RWPE1 (cell line): ENCODE measurements around the gene AGO3.

Experiments used
- CTCF ChIA-PET: fragments of 350-600 bp; sonication (Branson Sonifier 250); formaldehyde crosslinking; extraction: SDS; loops from one replicate; lab custom pipeline; 2021; lab: Yijun Ruan, JAX
- POLR2A ChIA-PET: fragments of 400-600 bp; formaldehyde crosslinking; extraction: SDS; loops from one replicate; lab custom pipeline; 2020; ENCODE audit warnings: antibody characterized with exemption; ENCODE audit not compliant: low non-redundant PET; lab: Yijun Ruan, JAX
- DNase-seq: peaks from one replicate; pipeline ENCODE4 v3.0.0; 2012; ENCODE audit warnings: low spot score
- H3K27ac ChIP-seq: fragments of 450-650 bp; 2 replicates; pipeline ENCODE4 v1.5.1; 2017
- TF ChIP-seq, protein P1 (sequence below): fragments of 450-650 bp; conservative IDR thresholded peaks from 2 replicates; pipeline ENCODE4 v1.5.1; 2017; ENCODE audit warnings: low read depth, mild to moderate bottlenecking

Gene AGO3

DNA sequence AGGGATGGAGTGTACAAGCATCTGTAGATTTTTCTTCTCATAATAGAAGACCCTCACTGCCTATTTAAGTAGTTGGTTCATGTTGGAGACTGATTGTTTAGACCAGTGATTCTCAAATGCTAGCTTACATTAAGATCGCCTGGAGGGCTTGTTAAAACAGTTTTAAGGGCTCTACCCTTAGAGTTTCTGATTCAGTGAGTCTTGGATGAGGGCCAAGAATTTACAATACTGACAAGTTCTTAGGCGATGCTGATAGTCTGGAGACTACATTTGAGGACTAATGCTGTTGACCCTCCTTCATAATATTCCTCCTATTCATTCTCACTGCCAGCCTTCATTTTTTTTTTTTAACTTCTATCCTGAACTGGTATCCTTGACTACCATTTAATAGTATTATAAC lies 15.2 kb upstream of the AGO3 start:
- ChIA-PET CTCF (interaction anchor here (0.6 kb wide), 2 partner anchors 9 to 774 kb away, joined by 3 read pairs; no protein-coding TSS in a partner anchor), POLR2A (no interaction called here)
- TF ChIP-seq, protein P1, sequence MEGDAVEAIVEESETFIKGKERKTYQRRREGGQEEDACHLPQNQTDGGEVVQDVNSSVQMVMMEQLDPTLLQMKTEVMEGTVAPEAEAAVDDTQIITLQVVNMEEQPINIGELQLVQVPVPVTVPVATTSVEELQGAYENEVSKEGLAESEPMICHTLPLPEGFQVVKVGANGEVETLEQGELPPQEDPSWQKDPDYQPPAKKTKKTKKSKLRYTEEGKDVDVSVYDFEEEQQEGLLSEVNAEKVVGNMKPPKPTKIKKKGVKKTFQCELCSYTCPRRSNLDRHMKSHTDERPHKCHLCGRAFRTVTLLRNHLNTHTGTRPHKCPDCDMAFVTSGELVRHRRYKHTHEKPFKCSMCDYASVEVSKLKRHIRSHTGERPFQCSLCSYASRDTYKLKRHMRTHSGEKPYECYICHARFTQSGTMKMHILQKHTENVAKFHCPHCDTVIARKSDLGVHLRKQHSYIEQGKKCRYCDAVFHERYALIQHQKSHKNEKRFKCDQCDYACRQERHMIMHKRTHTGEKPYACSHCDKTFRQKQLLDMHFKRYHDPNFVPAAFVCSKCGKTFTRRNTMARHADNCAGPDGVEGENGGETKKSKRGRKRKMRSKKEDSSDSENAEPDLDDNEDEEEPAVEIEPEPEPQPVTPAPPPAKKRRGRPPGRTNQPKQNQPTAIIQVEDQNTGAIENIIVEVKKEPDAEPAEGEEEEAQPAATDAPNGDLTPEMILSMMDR: no peak
- H3K27ac ChIP-seq: no peak overlapping the region
- DNase-seq: no peak

DNA sequence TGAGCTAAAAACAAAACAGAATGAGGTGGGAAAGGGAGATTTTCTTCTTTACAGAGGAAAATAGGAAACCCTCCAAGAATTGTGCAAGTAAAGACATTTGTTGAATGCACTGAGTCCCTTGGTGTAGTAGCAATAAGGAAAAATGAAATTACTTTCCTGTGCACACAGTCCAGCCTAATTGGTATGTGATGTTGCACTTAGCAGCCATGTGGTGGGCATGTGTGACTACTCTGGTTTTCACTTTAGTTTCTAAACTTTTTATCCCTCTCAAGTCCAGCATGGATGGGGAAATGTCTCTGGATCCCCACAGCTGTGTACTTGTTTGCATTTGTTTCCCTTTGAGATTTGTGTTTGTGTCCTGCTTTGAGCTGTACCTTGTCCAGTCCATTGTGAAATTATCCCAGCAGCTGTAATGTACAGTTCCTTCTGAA lies 7.1 kb upstream of the AGO3 start:
- TF ChIP-seq, protein P1: no peak
- no peak overlapping the region for H3K27ac ChIP-seq
- DNase-seq: no peak
- POLR2A ChIA-PET: no interaction called here
- CTCF ChIA-PET: no interaction called here

DNA sequence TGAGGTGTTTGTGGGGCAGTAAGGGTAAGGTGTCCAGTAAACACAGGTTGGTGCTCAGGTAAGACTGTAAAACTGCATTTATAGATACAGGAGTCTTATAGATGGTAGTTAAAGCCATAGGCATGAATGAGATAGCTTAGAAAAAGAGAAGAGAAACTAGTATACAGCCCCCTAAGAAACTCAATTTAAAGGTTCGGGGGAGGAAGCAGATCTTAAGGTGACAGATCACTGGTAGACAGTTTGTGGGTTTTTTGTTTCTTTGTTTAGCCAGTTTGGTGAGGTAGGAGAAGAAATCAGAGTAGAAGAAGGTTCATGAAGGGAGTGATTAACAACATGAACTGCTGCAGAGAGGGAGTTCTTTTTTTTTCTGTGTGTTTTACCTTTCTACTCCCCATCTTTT lies 6.1 kb upstream of the AGO3 start:
- ChIA-PET POLR2A (no interaction called here), CTCF (interaction anchor here (0.5 kb wide), 1 partner anchor 12 kb away, joined by 4 read pairs; no protein-coding TSS in a partner anchor)
- no peak for DNase-seq
- H3K27ac ChIP-seq: no peak overlapping the region
- TF ChIP-seq, protein P1: no peak

DNA sequence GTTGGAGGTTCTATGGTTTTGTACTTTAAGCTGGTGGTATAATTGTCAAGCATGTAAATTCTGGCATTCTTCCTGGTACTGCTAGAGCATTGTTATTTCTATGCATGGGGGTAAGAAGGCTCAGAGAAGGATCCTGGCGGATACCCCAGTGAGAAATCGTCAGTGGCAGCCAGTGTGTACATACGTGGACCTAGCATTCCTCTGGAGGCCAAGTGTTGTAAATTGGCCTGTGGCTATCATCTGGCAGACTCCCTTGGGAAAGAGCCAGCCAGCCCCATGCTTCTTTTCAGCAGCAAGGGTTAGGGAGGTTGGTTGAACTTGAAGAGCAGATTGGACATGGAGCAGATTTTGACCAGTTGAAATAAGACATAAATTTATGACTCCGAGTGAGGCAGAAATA lies 5.2 kb upstream of the AGO3 start:
- no peak overlapping the region for H3K27ac ChIP-seq
- CTCF ChIA-PET: no interaction called here
- TF ChIP-seq, protein P1: no peak
- no peak for DNase-seq
- POLR2A ChIA-PET: no interaction called here

DNA sequence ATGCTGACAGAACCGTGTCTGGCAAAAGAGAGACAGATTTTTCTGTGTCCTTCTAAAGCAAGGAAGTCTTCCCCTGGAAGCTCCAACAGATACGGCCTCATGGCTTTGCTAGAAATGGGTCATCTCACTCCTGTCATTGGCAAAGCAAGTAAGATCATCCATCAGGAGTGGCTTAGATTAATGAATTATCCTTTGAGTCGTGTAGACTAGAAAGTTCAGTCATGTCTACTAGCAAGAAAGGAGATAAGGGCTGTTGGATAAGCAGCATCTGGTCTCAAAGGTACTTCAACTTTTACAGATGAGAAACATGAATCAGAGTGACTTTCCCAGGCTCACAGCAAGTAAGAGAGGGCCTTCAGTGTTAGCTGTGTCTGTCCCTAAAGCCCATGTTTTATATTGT lies 3.4 kb upstream of the AGO3 start:
- ChIA-PET POLR2A (no interaction called here), CTCF (no interaction called here)
- no peak overlapping the region for H3K27ac ChIP-seq
- DNase-seq: no peak
- TF ChIP-seq, protein P1: no peak

DNA sequence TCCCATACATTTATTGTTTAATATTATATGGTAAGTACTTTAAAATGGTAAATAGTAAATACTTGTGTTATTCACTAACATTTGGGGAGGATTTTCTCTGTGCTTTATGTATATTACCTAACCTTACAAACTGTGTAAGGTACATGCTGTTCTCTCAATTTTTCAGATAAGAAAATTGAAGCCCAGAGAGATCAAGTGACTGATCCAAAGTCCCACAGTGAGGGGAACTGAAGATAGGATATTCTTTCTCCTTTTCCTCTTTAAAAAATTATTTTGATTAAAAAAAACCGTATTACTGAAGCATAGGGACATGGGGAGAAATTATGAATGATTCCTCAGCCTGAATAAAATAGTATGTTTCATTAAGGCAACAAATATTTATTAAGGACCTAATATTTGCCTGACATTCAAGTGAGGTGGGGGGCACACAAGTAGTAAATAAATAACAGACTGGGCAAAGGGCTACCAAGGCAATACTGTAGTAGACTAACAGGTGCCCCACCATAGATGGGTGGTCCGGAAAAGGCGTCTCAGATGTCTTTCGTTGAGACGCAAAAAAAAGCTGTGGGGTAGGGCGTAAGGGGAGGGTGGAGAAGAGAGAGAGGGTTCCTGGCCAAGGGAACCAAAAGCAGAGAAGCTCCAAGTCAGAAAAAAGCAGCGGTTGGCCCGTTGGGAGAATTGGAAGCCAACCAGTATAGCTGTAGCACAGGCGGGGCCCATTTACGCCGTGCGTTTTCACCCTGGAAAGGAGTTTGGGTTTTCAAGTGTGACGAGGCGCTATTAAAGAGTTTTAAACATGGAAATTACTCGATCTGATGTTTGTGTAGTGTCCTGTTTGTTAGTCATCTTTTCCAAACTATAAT lies 944 bp upstream of the AGO3 start:
- peak; percentile 37 for DNase-seq
- CTCF ChIA-PET: interaction anchor here (0.6 kb wide), 1 partner anchor 220 kb away, joined by 4 read pairs; no protein-coding TSS in a partner anchor
- POLR2A ChIA-PET: no interaction called here

More for the DNA sequence above, 944 bp upstream of the AGO3 start:
- TF ChIP-seq, protein P1: no peak
- peak overlapping the region; percentile 96 for H3K27ac ChIP-seq
